ENCODE results near the gene ANAPC5.
A peak's percentile ranks its signal among the peaks of the same experiment; 100 is the strongest.

The ANAPC5 gene

GRCh38 chr12:121295116-121295745 is 57.0 kb downstream of the ANAPC5 start:
- H3K27me3 ChIP-seq (replicated peaks; ENCODE audit: control insufficient read depth, insufficient read depth, low read length), result no peaks in the 10 kb centered on the region
- no peaks in the 10 kb centered on the region for H3K36me3 ChIP-seq (ENCODE audit: control insufficient read depth, insufficient read depth, low read length)
- peak; percentile 32 for DNase-seq (ENCODE audit: extremely low read depth, insufficient read length)
- TF ChIP-seq CTCF (IDR thresholded peaks at IDR 0.05; ENCODE audit: insufficient read depth, low read length, poor library complexity, severe bottlenecking), result no peak
- H3K4me3 ChIP-seq (replicated peaks; ENCODE audit: low read depth, low read length), result peak overlapping the region; percentile 85

- H3K36me3 ChIP-seq (ENCODE audit: control insufficient read depth, insufficient read depth, low read length), result no peaks in the 10 kb centered on the region
- no peak for DNase-seq (ENCODE audit: extremely low read depth, insufficient read length)
- H3K4me3 ChIP-seq (replicated peaks; ENCODE audit: low read depth, low read length), result no peak overlapping the region
- no peak for TF ChIP-seq CTCF (IDR thresholded peaks at IDR 0.05; ENCODE audit: insufficient read depth, low read length, poor library complexity, severe bottlenecking)
- H3K27me3 ChIP-seq (replicated peaks; ENCODE audit: control insufficient read depth, insufficient read depth, low read length), result no peaks in the 10 kb centered on the region
These were observed 57.9 kb downstream of the ANAPC5 start for GRCh38 chr12:121294151-121294889.

GRCh38 chr12:121293603-121294002 is 58.6 kb downstream of the ANAPC5 start:
- H3K27me3 ChIP-seq (replicated peaks; ENCODE audit: control insufficient read depth, insufficient read depth, low read length), result no peaks in the 10 kb centered on the region
- DNase-seq (ENCODE audit: extremely low read depth, insufficient read length), result no peak
- no peak for TF ChIP-seq CTCF (IDR thresholded peaks at IDR 0.05; ENCODE audit: insufficient read depth, low read length, poor library complexity, severe bottlenecking)
- H3K36me3 ChIP-seq (ENCODE audit: control insufficient read depth, insufficient read depth, low read length), result no peaks in the 10 kb centered on the region
- H3K4me3 ChIP-seq (replicated peaks; ENCODE audit: low read depth, low read length), result no peak overlapping the region

- Histone ChIP-seq H3K27me3 (replicated peaks; ENCODE audit: control insufficient read depth, insufficient read depth, low read length) (no peaks in the 10 kb centered on the region), H3K36me3 (ENCODE audit: control insufficient read depth, insufficient read depth, low read length) (no peaks in the 10 kb centered on the region), H3K4me3 (replicated peaks; ENCODE audit: low read depth, low read length) (no peak overlapping the region)
- no peak for DNase-seq (ENCODE audit: extremely low read depth, insufficient read length)
- no peak for TF ChIP-seq CTCF (IDR thresholded peaks at IDR 0.05; ENCODE audit: insufficient read depth, low read length, poor library complexity, severe bottlenecking)
These were observed 61.8 kb downstream of the ANAPC5 start for GRCh38 chr12:121290410-121290809.

GRCh38 chr12:121289962-121290361 is 62.2 kb downstream of the ANAPC5 start:
- TF ChIP-seq CTCF (IDR thresholded peaks at IDR 0.05; ENCODE audit: insufficient read depth, low read length, poor library complexity, severe bottlenecking), result no peak

More at GRCh38 chr12:121289962-121290361, 62.2 kb downstream of the ANAPC5 start:
- no peaks in the 10 kb centered on the region for H3K27me3 ChIP-seq (replicated peaks; ENCODE audit: control insufficient read depth, insufficient read depth, low read length)
- no peaks in the 10 kb centered on the region for H3K36me3 ChIP-seq (ENCODE audit: control insufficient read depth, insufficient read depth, low read length)
- no peak overlapping the region for H3K4me3 ChIP-seq (replicated peaks; ENCODE audit: low read depth, low read length)
- DNase-seq (ENCODE audit: extremely low read depth, insufficient read length), result no peak
